PC-9 (cell line): Measurements from ENCODE around the gene SHANK1.

Experiments
- CTCF ChIP-seq: fragments of 200-600 bp; sonication (generic); conservative IDR thresholded peaks from 2 replicates; pipeline ENCODE4 v1.6.1; 2017; ENCODE audit warnings: mixed run types, antibody characterized with exemption, mild to moderate bottlenecking, moderate library complexity
- EZH2 ChIP-seq: fragments of 200-600 bp; sonication (generic); IDR thresholded peaks from 2 replicates; pipeline ENCODE4 v1.8.0; 2017; ENCODE audit warnings: antibody characterized with exemption, low read depth

- TF ChIP-seq CTCF = no peak
- no peak for TF ChIP-seq EZH2
Observed at GRCh38 chr19:50736338-50736737, 16.7 kb upstream of the SHANK1 start.
